Nephron (organoid): ENCODE measurements around the gene UROC1.

Experiments
- H3K27ac Mint-ChIP-seq, 3 experiments: 2 replicates each; pipeline ENCODE4 v1.8.0; 2020; ENCODE audit warnings: mixed read lengths in 3 of 3, mild to moderate bottlenecking in 2 of 3, moderate library complexity in 1 of 3
- H3K27me3 Mint-ChIP-seq: 2 replicates; pipeline ENCODE4 v1.8.0; 2021; ENCODE audit warnings: low read depth, mild to moderate bottlenecking, moderate library complexity, mixed read lengths
- H3K36me3 Mint-ChIP-seq: 2 replicates; pipeline ENCODE4 v1.8.0; 2020; ENCODE audit warnings: low read depth, mixed read lengths
- H3K4me1 Mint-ChIP-seq: 2 replicates; pipeline ENCODE4 v1.8.0; 2020; ENCODE audit warnings: mixed read lengths
- H3K4me3 Mint-ChIP-seq, 3 experiments: 2 replicates each; pipeline ENCODE4 v1.8.0; 2020; ENCODE audit warnings: mild to moderate bottlenecking in 3 of 3, mixed read lengths in 3 of 3, moderate library complexity in 2 of 3
- H3K9me3 Mint-ChIP-seq: 2 replicates; pipeline ENCODE4 v1.8.0; 2020; ENCODE audit warnings: mixed read lengths
- CTCF ChIP-seq, 3 experiments: fragments of 200-600 bp; sonication (generic); IDR thresholded peaks; one replicate each; pipeline ENCODE4 v1.5.0; 2021; ENCODE audit warnings: antibody characterized with exemption in 3 of 3; ENCODE audit not compliant: unreplicated experiment in 3 of 3

UROC1 gene

GRCh38 chr3:126435456-126436315, 81.9 kb downstream of the UROC1 start:
- no peak overlapping the region for H3K27ac Mint-ChIP-seq
- H3K4me3 Mint-ChIP-seq = no peak overlapping the region
- no peaks in the 10 kb centered on the region for H3K4me1 Mint-ChIP-seq
- H3K36me3 Mint-ChIP-seq = peaks cover 29% of the 10 kb centered on the region
- H3K27me3 Mint-ChIP-seq = no peaks in the 10 kb centered on the region
- H3K9me3 Mint-ChIP-seq = no peaks in the 10 kb centered on the region
- no peak for TF ChIP-seq CTCF (IDR thresholded peaks at IDR 0.05; ENCODE audit: unreplicated experiment in 3 of 3)

GRCh38 chr3:126434931-126435411, 82.6 kb downstream of the UROC1 start:
- no peaks in the 10 kb centered on the region for H3K4me1 Mint-ChIP-seq

GRCh38 chr3:126434264-126434590, 83.3 kb downstream of the UROC1 start:
- Mint-ChIP-seq H3K27me3 (no peaks in the 10 kb centered on the region), H3K4me3 (no peak overlapping the region), H3K4me1 (no peaks in the 10 kb centered on the region), H3K36me3 (peaks cover 25% of the 10 kb centered on the region), H3K27ac (no peak overlapping the region), H3K9me3 (no peaks in the 10 kb centered on the region)
- TF ChIP-seq CTCF (IDR thresholded peaks at IDR 0.05; ENCODE audit: unreplicated experiment in 3 of 3) = no peak

More at GRCh38 chr3:126434931-126435411, 82.6 kb downstream of the UROC1 start:
- TF ChIP-seq CTCF (IDR thresholded peaks at IDR 0.05; ENCODE audit: unreplicated experiment in 3 of 3) = no peak
- H3K27ac Mint-ChIP-seq = no peak overlapping the region
- no peaks in the 10 kb centered on the region for H3K9me3 Mint-ChIP-seq
- no peak overlapping the region for H3K4me3 Mint-ChIP-seq
- H3K27me3 Mint-ChIP-seq = no peaks in the 10 kb centered on the region
- H3K36me3 Mint-ChIP-seq = peaks cover 26% of the 10 kb centered on the region

- no peak overlapping the region for H3K4me3 Mint-ChIP-seq
- no peaks in the 10 kb centered on the region for H3K9me3 Mint-ChIP-seq
- no peaks in the 10 kb centered on the region for H3K4me1 Mint-ChIP-seq
- H3K27me3 Mint-ChIP-seq = no peaks in the 10 kb centered on the region
- H3K36me3 Mint-ChIP-seq = peaks cover 19% of the 10 kb centered on the region
- no peak for TF ChIP-seq CTCF (IDR thresholded peaks at IDR 0.05; ENCODE audit: unreplicated experiment in 3 of 3)
- H3K27ac Mint-ChIP-seq = no peak overlapping the region
These were observed 83.9 kb downstream of the UROC1 start for GRCh38 chr3:126433496-126434263.

- Mint-ChIP-seq H3K27ac (no peak overlapping the region), H3K4me3 (no peak overlapping the region), H3K27me3 (no peaks in the 10 kb centered on the region), H3K36me3 (peaks cover 18% of the 10 kb centered on the region), H3K4me1 (no peaks in the 10 kb centered on the region), H3K9me3 (no peaks in the 10 kb centered on the region)
- no peak for TF ChIP-seq CTCF (IDR thresholded peaks at IDR 0.05; ENCODE audit: unreplicated experiment in 3 of 3)
These were observed 84.5 kb downstream of the UROC1 start for GRCh38 chr3:126433105-126433430.
